Embryonic facial prominence (tissue), 1 donor: Measurements from ENCODE around the gene KIF12.
"Not testable (repeated sequence)": the region's sequence is repeated elsewhere in the genome, so short reads cannot be mapped to it uniquely, and the experiment has no call there.

Experiments used
- DNase-seq: peaks from one replicate; pipeline ENCODE4 v3.0.0-alpha.2; 2016; ENCODE audit errors: extremely low spot score

Gene KIF12

DNA sequence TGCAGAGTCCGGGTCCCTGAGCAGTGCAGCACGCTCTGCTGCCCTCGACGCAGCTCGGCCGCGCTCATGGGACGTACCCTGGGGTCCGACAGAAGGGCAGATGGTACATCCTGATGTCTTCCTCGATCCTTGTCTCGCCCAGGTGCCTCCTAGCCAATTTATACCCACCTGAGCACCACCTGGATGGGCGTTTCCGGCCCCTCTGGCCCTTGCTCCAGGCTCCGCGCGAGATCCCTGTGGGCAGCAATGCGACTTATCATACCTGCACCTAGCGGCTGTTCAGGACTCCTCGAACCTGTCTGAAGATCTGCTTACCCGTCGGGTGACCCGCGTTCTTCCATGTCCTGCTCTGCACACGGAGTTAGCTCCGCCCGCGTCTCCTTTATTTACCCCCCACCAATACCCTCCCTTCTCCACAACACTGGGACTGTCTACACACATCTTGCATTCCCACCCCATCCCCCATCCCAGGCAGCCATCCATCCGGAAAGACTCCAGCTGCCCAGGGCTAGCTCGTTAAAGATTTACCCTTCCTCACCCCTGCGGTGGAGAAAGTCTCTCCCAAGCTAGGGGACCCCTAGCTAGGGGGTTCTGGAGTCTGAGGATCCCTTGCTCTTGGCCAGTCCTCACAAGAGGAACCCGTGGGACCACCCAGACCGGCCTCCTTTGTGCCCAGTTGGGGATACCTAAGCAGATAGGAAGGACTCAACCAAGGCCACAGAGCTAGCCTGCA, at the start of gene KIF12:
TSS of gene KIF12 (minus strand) at position 357 of the 733 bp plus-strand sequence. CDS start at position 341, 16 bp downstream.
- DNase-seq = no peak

DNA sequence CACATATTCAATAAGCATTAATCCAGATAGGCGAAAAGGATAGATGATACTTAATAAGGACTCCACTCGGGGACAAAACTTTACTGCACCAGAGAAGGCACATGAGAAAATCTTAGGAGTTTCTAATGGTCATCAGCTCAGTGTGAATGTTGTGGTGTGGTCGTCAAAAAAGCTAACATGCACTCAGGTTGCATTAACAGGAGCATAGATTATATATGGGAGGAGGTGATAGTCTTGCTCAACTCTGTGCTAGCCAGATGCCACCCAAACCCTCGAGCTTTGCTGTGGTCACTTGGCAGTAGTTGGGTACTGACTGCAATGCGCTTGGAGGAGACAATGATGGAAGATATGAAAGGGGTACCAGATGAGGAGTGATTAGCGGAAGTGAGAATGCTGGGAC, 47.6 kb upstream of the KIF12 start:
- no peak for DNase-seq

DNA sequence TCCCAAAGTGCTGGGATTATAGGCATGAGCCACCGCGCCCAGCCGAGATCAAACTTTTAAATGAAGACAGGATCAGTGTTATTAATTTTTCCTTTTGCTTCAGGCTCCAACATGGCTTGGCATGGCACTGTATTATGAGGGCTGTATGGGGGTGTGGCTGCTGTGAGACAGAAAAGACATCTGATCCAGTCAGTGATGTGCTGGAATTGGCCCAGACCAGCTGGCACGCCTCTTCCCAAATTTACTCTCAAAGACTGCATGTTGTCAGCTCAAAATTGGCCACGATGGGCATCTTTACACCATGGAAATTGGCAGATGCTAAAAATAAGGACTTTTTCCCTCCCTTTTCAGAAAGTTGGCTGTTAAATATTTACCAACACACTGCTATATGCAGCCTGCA, 44.1 kb upstream of the KIF12 start:
- DNase-seq = no peak

DNA sequence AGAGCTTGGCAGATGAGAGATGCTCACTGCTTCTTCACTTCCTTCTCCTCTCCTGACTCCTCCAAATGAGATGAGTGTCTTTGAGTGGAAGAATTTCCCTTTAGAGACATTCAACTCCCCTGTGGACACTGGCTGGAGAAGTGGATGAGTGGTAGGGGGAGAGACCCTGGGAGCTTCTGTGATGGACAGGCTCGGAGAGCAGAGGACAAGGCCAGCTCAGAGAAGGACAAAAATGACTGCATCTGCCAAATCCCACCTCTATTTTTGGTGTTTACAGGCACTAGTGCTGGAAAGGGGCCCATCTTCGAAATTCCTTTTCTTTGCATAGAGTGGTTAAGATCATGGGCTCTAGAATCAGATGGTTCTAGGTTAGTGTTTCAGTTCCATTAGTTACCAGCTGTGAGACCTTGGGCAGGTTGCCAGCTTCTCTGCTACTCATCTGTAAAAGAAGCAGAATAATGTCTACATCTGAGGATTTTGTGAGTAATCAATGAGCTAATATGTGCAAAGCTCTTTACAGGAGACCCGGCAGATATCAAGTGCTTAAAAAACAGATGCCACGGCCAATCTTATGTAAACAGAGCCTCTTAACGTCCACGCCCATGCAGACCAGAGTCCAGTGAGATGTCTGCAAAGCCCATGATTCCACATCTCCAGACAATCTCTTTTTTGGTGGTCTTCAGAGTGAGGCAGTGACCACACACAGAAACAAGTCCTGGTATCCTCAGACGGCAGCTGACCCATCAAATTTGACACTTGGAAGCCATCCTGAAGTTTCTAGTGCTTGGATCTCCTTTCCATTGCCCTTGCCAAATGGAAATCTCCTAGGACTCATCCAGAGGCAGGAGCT, 42.7 kb upstream of the KIF12 start:
- DNase-seq = no peak

DNA sequence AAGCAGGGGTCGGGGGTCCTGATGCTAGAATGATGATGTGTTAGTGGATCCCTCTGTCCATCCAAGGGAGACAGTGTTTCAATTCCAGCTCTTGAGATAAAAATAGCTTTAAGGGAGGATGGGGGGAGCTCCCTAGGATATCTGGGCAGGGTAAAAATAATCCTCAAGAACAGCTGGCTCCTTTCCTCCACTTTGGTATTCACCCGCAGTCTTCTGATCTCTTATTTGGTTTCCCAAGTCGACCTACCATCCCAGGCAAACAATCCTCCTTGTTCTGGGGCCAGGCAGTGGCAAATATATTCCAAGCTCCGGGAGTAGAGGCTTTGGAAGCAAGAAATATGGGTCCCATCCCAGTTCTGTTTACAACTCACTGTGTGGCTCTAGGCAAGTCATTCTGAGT, 41.8 kb upstream of the KIF12 start:
- no peak for DNase-seq

DNA sequence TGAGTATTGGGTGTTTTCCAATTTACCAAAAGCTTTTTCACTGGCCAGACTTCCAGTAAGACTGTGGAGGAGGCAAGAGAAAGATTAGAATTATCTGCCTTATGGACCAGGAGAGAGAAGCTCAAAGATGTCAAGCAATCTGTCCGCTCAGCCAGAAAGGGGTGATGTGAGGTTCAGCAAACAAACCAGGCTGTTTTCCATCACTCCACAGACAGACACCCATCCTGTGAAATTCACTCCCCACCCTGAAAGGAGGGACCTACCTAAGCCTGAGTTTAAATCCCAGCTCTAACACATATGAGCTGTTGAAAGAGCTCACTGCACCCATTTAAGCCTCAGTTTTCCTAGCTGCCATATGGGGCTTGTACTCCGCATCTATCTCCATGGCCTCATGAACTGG, 41.3 kb upstream of the KIF12 start:
- DNase-seq = no peak

DNA sequence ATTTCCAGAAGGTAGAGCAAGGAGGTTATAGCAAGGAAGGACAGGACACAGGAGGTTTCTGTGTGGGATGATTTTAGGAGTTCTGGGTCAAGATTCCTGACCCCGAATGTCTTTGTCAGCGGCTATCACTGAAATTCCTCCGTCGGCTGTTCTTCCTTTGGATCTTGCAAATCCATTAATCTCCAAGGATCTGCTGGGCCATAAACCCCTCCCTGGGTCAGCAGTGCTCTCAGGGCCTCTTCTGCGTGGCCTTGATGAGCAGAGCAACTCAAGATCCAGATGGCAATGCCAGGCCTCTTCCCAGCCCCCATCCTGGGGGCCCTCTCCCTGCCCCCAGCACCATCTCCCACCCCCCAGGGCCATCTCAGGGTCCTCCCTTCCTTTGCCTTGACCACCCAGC, 40.0 kb upstream of the KIF12 start:
- no peak for DNase-seq

DNA sequence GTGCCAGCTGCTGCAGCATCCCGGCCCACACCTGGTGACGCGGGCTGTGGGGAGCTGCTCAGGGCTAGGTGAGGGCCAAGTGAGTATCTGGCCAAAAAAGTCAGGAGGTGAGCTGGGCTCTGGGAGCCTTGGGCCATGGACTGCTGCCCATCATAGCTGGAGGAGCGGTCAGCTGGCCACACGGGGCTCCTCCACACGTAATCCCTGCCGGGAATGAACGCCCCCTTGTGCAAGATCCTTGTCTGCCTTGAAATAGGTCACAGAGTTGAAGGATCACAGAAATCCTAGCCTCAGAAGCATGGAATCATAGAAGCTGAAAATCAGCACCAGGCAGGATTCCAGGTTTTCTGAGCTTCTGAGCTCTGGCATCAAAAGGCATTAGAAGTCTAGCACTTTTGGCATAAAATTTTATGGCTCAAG, 39.5 kb upstream of the KIF12 start:
- DNase-seq = no peak

DNA sequence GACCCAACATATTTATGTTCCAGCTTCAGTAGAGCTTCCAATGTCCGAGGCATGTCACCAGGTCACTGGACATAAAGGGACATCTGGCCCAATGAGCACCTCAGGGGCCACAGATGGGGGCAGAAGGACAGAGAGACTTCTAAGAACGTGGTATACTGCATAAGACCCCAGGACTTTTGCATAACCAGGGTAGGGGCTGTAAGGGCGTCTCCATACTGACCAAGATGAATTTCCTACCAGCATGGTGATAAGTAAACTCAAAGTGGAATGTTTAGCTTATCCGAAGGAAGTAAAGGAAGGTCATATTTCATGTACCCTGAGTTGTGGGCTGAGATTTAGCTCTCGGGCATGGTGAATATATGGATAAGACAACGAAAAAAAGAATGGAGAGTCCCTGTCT, 38.7 kb upstream of the KIF12 start:
- no peak for DNase-seq

DNA sequence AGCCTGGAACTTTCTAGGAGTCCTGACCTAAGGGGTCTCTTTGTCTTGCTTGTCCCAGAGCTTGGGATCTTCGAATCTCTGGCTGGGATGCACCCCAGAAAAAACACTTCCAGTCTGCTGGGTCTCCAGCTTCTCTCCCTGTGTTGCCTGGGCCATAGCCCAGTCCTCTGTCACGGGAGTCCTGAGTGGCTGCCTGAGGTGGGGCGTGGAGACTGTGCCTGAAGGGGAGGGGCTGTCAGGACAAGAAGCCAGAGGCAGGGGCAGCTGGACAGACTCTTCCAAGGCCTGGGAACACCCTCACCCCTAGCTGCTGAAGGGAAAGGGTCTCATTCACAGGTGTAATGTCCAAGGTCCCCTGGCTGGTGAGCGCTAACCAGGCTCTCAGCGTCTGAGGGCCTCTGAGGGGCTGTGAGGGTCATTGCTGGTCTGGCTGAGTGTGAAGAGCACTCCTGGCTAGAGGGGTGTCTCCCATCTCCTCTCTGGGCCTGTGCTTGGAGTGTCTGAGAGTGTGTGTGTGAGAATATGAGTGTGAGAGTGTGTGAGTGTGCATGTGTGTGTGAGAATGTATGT, 35.8 kb upstream of the KIF12 start:
- no peak for DNase-seq

DNA sequence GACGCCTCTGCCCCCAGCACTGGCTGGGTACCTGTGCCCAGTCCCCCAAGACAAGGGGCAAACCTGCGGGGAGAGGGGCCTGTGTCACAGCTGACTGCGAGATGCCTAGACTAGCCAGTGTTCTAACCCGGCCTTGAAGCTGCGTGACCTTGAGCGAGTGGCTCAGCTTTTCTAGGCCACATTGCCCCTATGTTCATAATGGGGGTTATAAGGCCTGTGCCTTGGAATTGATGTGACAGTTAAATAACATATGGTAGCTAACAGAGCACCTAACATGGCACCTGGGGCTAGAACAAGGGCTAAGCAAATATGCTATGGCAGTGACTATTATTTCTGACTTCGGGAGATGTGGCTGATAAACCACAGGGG, 33.4 kb upstream of the KIF12 start:
- no peak for DNase-seq

DNA sequence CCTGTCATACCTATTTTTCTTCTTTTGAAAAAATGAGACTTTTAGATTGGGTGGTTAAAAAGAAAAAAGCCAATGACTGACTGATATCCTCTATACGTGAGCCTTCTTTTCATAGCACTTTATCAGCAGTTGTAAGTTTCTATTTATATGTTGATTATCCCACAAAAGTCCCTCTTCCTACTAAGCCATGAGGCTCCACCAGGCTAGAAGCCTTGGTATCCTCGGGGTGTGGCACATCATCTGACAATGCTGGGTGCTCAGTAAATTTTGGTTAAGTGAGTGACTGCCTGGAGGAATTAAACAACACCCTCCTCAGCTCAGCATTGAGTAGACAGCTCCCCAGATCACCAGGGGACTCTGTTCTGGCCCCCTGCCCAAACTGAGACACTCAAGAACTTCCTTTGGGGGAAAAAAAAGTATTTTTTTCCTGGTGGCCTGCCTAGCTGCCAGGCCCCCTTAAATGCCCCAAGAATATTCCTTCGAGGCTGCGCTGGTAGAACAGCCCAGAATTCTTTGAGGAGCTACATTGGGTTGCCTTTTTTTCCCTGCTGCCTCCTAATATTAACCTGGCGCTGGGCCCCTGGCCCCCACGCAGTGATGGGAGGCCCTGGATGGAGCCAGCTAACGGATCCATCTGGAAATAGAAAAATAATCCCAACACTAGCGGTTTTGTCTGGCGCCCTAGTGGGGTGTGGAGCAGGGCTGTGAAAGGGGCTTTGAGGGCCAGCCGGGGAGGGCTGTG, 32.9 kb upstream of the KIF12 start:
- no peak for DNase-seq

DNA sequence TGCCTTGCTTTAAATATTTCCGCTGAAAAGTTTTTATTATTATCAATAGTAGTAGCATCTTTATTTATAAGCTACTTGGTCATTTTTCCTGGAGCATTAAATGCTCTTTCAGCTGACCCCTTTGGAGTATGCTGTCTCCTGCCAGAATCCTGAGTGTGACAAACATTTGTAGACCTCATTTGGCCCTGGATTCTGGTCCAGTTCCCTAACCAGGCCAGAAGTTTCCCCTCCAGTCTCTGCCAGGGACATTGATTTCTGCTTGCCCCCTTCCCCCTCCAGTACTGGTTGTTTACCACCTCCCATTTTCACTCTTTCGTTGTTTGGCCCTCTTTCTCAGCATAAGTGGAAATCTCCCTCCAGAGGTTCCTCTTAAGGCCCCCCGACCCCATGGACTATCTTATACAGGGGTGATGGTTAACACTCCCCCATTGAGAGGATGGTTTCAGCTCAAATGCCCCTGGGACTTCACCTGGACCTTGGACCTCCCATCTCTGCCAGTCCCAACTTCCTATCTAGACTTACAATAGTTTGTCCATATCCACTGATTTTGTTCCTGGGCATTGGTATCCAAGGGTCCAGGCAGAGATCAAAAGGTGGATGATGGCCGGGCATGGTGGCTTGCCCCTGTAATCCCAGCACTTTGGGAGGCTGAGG, 31.7 kb upstream of the KIF12 start:
- DNase-seq = no peak

DNA sequence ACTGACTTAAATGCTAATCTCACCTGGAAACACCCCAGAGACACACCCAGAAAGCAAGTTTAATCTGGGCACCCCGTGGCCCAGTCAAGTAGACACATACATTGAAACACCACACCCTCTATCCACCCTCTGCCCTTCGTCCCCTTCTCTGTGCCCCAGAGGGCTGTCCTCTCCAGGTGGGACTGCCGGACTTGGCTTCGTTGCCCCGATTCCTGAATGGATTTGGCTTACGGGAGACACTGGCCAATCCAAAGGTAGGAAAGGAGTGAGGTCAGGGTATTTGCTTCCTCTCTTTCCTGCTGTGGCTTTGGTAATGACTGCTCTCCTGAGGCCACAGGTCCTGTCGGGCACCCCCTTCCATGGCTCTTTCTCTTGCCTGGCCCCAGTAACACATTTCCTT, 31.0 kb upstream of the KIF12 start:
- DNase-seq = no peak

DNA sequence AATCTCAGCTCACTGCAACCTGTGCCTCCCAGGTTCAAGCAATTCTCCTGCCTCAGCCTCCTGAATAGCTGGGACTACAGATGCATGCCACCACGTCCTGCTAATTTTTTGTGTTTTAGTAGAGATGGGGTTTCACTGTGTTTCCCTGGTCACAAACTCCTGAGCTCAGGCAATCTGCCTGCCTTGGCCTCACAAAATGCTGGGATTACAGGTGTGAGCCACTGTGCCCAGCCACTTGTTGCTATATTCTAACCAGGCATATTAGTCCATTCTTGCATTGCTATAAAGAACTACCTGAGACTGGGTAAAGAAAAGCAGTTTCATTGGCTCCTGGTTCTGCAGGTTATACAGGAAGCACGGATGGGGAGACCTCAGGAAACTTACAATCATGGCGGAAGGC, 29.7 kb upstream of the KIF12 start:
- not testable (repeated sequence) for DNase-seq

DNA sequence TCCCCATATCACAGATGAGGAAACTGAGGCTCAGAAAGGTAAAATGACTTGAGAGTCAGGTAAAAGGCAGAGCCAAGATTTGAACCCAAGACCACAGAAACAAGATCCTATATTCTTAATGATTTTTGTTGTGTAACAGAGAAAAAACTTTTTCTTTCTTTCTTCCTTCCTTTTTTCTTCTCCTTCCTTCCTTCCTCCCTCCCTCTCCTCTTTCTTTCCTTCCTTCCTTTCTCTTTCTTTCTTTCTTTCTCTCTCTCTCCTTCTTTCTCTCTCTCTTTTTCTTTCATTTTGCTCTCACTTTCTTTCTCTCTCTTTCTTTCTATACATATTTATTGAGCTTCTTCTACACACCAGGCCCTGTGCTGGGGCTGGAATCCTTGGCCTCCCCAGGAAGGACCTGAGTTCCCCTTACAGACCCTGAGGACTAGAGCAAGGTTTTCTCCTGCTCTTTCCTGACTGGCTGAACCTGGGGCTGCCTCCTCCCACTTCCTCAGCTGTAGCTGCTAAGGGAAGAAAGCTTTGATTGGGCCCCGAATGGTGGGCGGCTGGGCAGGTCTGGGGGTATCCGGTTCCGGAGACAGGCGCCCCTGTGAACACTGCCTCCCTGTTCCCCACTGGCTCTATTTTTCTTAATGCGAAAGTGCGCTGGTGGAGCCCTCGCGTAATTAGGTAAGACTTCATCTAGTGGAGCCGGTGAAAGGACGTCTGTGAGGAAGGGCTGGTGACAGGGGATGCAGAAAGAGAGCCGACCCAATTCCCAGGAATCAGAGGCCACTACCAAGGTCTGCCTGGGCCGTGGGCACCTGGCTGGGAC, 27.4 kb upstream of the KIF12 start:
- DNase-seq = no peak

DNA sequence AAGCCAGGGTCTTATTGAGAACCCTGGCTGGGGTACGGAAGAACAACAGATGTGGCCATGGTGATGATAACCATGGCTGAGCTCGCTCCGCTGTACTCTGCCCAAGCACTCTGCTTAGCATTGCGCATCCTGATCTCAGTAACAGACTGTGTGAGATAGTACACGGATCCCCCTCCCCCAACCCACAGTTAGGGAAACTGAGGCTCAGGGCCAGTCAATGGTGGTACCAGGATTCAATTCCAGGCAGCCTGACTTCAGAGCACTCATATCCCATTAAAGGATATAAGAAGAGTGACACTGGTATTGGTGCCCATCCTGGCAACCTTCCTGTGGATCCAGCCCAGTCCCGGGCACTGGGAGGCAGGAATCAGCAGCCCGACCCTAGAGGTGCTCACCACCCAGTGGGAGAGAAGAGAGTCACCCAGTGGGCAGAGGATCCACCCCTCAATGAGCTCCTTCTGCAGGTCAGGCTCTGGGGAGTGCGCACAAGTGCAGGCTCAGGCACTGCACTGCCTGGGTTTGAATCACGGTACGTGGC, 26.5 kb upstream of the KIF12 start:
- DNase-seq = no peak

DNA sequence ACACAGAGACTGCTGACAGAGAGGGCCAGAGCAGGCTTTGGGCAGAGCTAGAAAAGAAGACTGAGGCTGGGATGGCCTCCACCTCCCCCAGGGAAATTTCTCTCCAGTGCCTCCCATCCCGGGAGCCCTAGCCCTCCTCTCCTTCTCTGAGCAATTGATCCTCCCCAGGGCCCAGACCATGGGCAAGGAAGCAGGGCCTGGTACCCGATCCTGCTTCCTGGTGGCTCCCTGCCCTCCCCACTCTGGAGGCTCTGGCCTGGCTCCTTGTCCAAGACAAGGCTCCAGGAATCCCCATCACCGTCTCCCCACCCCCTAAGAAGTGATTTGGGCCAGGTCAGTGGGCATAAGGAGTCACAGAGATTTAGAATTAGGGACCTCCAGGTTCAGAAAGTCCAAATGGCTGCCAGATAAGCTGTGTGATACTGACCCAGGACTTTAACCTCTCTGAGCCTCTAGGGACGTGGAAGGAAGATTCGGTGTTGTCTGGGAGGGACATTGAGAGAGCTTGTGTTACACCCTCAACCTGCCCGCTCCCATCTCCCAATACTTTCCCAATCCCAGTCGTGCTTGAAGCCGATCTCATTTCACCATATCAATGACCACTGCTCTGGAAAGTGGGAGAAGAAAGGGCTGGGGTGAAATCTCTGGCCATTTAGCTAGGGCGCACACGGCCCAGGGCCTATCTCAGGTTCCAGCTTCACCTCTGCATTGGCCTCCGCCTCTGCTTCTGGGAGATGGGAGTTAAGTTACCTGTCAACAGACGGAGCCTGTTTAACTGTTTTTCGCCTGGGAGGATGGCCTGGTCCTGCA, 25.8 kb upstream of the KIF12 start:
- no peak for DNase-seq

DNA sequence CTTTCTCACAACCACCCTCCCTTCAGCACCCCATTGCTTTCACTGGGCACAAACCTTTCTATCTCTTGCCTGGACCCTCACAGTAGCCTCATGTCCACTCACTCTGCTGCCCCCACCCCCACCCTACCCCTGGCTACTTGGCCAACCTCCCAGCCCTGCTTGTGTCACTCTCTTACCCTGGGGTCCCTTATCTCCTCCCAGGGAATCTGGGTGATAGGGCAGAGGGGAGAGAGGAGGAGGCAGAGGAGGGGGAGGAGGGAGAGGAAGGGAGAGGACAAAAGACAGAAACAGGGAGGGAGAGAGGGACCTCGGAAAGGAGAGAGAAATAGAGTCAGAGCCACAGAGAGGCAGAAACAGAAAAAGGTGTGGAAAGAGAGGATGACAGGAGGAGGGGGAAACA, 25.0 kb upstream of the KIF12 start:
- no peak for DNase-seq
